ENCODE measurements around the gene L1CAM. TPM values are rescaled to one million over a fixed set of nuclear protein-coding genes. Genes with fewer than 3 reads are reported as not detected.

Gene L1CAM
- total RNA-seq, 1 donor from 2014 or later, result 12.6 TPM

GRCh38 chrX:153813161-153813560 is 72.8 kb downstream of the L1CAM start:
- no peak for DNase-seq (ENCODE audit: extremely low spot score, unreplicated experiment)
- Mint-ChIP-seq H3K4me3 (no peak overlapping the region), H3K27me3 (peaks cover 6% of the 10 kb centered on the region), H3K4me1 (ENCODE audit: unreplicated experiment) (no peaks in the 10 kb centered on the region), H3K36me3 (no peaks in the 10 kb centered on the region), H3K9me3 (peaks cover 7% of the 10 kb centered on the region), H3K27ac (no peak overlapping the region)
- no peak for TF ChIP-seq CTCF (conservative IDR thresholded peaks at IDR 0.05)

GRCh38 chrX:153812220-153812619 is 73.8 kb downstream of the L1CAM start:
- Mint-ChIP-seq H3K9me3 (peaks cover 7% of the 10 kb centered on the region), H3K4me3 (no peak overlapping the region), H3K4me1 (ENCODE audit: unreplicated experiment) (no peaks in the 10 kb centered on the region), H3K27ac (no peak overlapping the region), H3K36me3 (no peaks in the 10 kb centered on the region), H3K27me3 (peaks cover 6% of the 10 kb centered on the region)
- TF ChIP-seq CTCF (conservative IDR thresholded peaks at IDR 0.05), result no peak
- DNase-seq (ENCODE audit: extremely low spot score, unreplicated experiment), result no peak

Other genes with a start within 250 kb of the L1CAM start
- 5.8 and 9.5 TPM in 2 replicates for gene DUSP9, start 239.0 kb downstream of the L1CAM start, total RNA-seq (ENCODE audit: low replicate concordance)
- 2.2 and 3.7 TPM in 2 replicates for gene PNCK, start 212.4 kb downstream of the L1CAM start, total RNA-seq (ENCODE audit: low replicate concordance)
- 19.9 and 56.8 TPM in 2 replicates for gene SLC6A8, start 198.2 kb downstream of the L1CAM start, total RNA-seq (ENCODE audit: low replicate concordance)
- gene BCAP31, start 161.8 kb downstream of the L1CAM start, total RNA-seq (ENCODE audit: low replicate concordance), result 160 and 223 TPM in 2 replicates
- 6.2 and 8.0 TPM in 2 replicates for gene ABCD1, start 161.3 kb downstream of the L1CAM start, total RNA-seq (ENCODE audit: low replicate concordance)
- 1.2 and 1.4 TPM in 2 replicates for gene PLXNB3, start 121.9 kb downstream of the L1CAM start, total RNA-seq (ENCODE audit: low replicate concordance)
- gene SRPK3, start 105.1 kb downstream of the L1CAM start, total RNA-seq (ENCODE audit: low replicate concordance), result not detected in 2 replicates
- 42.9 and 50.0 TPM in 2 replicates for gene IDH3G, start 91.8 kb downstream of the L1CAM start, total RNA-seq (ENCODE audit: low replicate concordance)
- 271 and 390 TPM in 2 replicates for gene SSR4, start 91.5 kb downstream of the L1CAM start, total RNA-seq (ENCODE audit: low replicate concordance)
- 2.7 and 23.9 TPM in 2 replicates for gene PDZD4, start 55.6 kb downstream of the L1CAM start, total RNA-seq (ENCODE audit: low replicate concordance)
- not detected in 2 replicates for gene AVPR2, start 18.5 kb upstream of the L1CAM start, total RNA-seq (ENCODE audit: low replicate concordance)
- gene ARHGAP4, start 40.1 kb upstream of the L1CAM start, total RNA-seq (ENCODE audit: low replicate concordance), result 7.7 and 8.8 TPM in 2 replicates
- gene NAA10, start 48.9 kb upstream of the L1CAM start, total RNA-seq (ENCODE audit: low replicate concordance), result 73.8 and 82.7 TPM in 2 replicates
- gene RENBP, start 58.5 kb upstream of the L1CAM start, total RNA-seq (ENCODE audit: low replicate concordance), result 4.9 and 6.7 TPM in 2 replicates
- 81.2 and 98.0 TPM in 2 replicates for gene HCFC1, start 85.6 kb upstream of the L1CAM start, total RNA-seq (ENCODE audit: low replicate concordance)
- gene TMEM187, start 86.6 kb upstream of the L1CAM start, total RNA-seq (ENCODE audit: low replicate concordance), result 14.4 and 15.2 TPM in 2 replicates
- gene IRAK1, start 133.7 kb upstream of the L1CAM start, total RNA-seq (ENCODE audit: low replicate concordance), result 83.8 and 86.1 TPM in 2 replicates
- gene MECP2, start 211.5 kb upstream of the L1CAM start, total RNA-seq (ENCODE audit: low replicate concordance), result 32.0 and 37.7 TPM in 2 replicates